GM23338 (cell line): ENCODE data around the gene NTM. TPM values are rescaled to one million over a fixed set of nuclear protein-coding genes. Genes with fewer than 3 reads are reported as not detected.

Experiments used
- ATAC-seq: fragments of 200-7000 bp; cut with Tn5 transposase; 3 replicates; pipeline ENCODE4 v1.9.1; 2020
- DNase-seq: peaks from one replicate; pipeline ENCODE4 v3.0.0-alpha.2; 2015; ENCODE audit warnings: low spot score
- H2AFZ ChIP-seq: fragments of 200-600 bp; sonication (generic); 2 replicates; pipeline ENCODE4 v1.8.0; 2016; ENCODE audit warnings: antibody characterized with exemption, mild to moderate bottlenecking, moderate library complexity
- H3F3A ChIP-seq: fragments of 200-600 bp; sonication (generic); replicated peaks from 2 replicates; pipeline ENCODE4 v1.8.0; 2017; ENCODE audit warnings: antibody characterized with exemption, mixed run types, low read depth
- H3K27ac ChIP-seq: fragments of 200-600 bp; sonication (generic); 2 replicates; pipeline ENCODE4 v1.6.1; 2016; ENCODE audit warnings: low read depth
- H3K27me3 ChIP-seq: fragments of 200-600 bp; sonication (generic); 2 replicates; pipeline ENCODE4 v1.8.0; 2016; ENCODE audit warnings: mild to moderate bottlenecking, mixed run types, moderate library complexity; ENCODE audit not compliant: insufficient read depth
- H3K36me3 ChIP-seq: fragments of 200-600 bp; sonication (generic); 2 replicates; pipeline ENCODE4 v1.8.0; 2016; ENCODE audit warnings: mild to moderate bottlenecking; ENCODE audit not compliant: insufficient read depth
- H3K4me1 ChIP-seq: fragments of 200-600 bp; sonication (generic); 2 replicates; pipeline ENCODE4 v1.8.0; 2016; ENCODE audit warnings: mild to moderate bottlenecking, moderate library complexity; ENCODE audit not compliant: insufficient read depth
- H3K4me2 ChIP-seq: fragments of 200-600 bp; sonication (generic); 2 replicates; pipeline ENCODE4 v1.7.1; 2017; ENCODE audit warnings: mixed run types
- H3K4me3 ChIP-seq: fragments of 200-600 bp; sonication (generic); 2 replicates; pipeline ENCODE4 v1.6.1; 2016; ENCODE audit warnings: mixed run types
- H3K79me2 ChIP-seq: fragments of 200-600 bp; sonication (generic); replicated peaks from 2 replicates; pipeline ENCODE4 v1.8.0; 2017; ENCODE audit warnings: mild to moderate bottlenecking; ENCODE audit not compliant: insufficient read depth
- H3K9me2 ChIP-seq: fragments of 200-600 bp; sonication (generic); 2 replicates; pipeline ENCODE4 v1.8.0; 2017; ENCODE audit not compliant: insufficient read depth
- H4K20me1 ChIP-seq: fragments of 200-600 bp; sonication (generic); replicated peaks from 2 replicates; pipeline ENCODE4 v1.8.0; 2017; ENCODE audit warnings: mild to moderate bottlenecking; ENCODE audit not compliant: insufficient read depth
- H3K27ac Mint-ChIP-seq: 2 replicates; pipeline ENCODE4 v1.8.0; 2020; ENCODE audit warnings: inconsistent platforms, mild to moderate bottlenecking, moderate library complexity, mixed read lengths
- H3K27me3 Mint-ChIP-seq: 3 replicates; pipeline ENCODE4 v1.8.0; 2022; ENCODE audit warnings: low read depth, mild to moderate bottlenecking, moderate library complexity, mixed read lengths, inconsistent platforms; ENCODE audit not compliant: insufficient read depth, poor library complexity
- H3K36me3 Mint-ChIP-seq: 3 replicates; pipeline ENCODE4 v1.8.0; 2021; ENCODE audit warnings: low read depth, mild to moderate bottlenecking, inconsistent platforms, moderate library complexity, mixed read lengths
- H3K4me1 Mint-ChIP-seq: 3 replicates; pipeline ENCODE4 v1.8.0; 2020; ENCODE audit warnings: mild to moderate bottlenecking, inconsistent platforms, mixed read lengths
- H3K4me3 Mint-ChIP-seq: 3 replicates; pipeline ENCODE4 v1.8.0; 2021; ENCODE audit warnings: moderate library complexity, mild to moderate bottlenecking, inconsistent platforms, mixed read lengths
- H3K9me3 Mint-ChIP-seq: 3 replicates; pipeline ENCODE4 v1.8.0; 2020; ENCODE audit warnings: moderate library complexity, mild to moderate bottlenecking, inconsistent platforms, mixed read lengths
- CREB1 ChIP-seq: fragments of 250-450 bp; sonication (Bioruptor Pico); IDR thresholded peaks from 2 replicates; pipeline ENCODE4 v1.5.0; 2020; ENCODE audit warnings: low read depth, mild to moderate bottlenecking, moderate library complexity
- EZH2phosphoT487 ChIP-seq: fragments of 200-600 bp; sonication (generic); IDR thresholded peaks from one replicate; pipeline ENCODE4 v1.8.1; 2018; ENCODE audit warnings: antibody characterized with exemption; ENCODE audit not compliant: unreplicated experiment
- JUNB ChIP-seq: IDR thresholded peaks from one replicate; pipeline ENCODE4 v1.6.1; 2016; ENCODE audit warnings: antibody characterized with exemption; ENCODE audit not compliant: unreplicated experiment
- POLR2AphosphoS5 ChIP-seq: IDR thresholded peaks from 2 replicates; pipeline ENCODE4 v1.6.1; 2016; ENCODE audit warnings: antibody characterized with exemption, low read depth
- STAT1 ChIP-seq: IDR thresholded peaks from one replicate; pipeline ENCODE4 v1.6.1; 2016; ENCODE audit warnings: antibody characterized with exemption; ENCODE audit not compliant: unreplicated experiment
- ZNF462 ChIP-seq: fragments of 250-450 bp; sonication (Bioruptor Pico); IDR thresholded peaks from 2 replicates; pipeline ENCODE4 v1.5.0; 2020; ENCODE audit warnings: mild to moderate bottlenecking, moderate library complexity
- polyA plus RNA-seq: library from polyadenylated mRNA; unstranded; fragments of >200 nt; fragmentation: Nextera tagmentation; extraction: Ambion mirVana; gene quantifications from 2 replicates; pipeline ENCODE4 v1.2.1, GENCODE V29; 2016
- total RNA-seq: library from RNA; depleted of rRNA; stranded (reverse); fragments of >200 nt; shearing (Covaris generic); gene quantifications from 2 replicates; pipeline ENCODE4 v1.2.3, GENCODE V29; 2014
- TF ChIP-seq, protein P1 (sequence below), 2 experiments: fragments of 200-600 bp in 1 of 2; sonication (generic) in 1 of 2; conservative IDR thresholded peaks; 2 replicates each; pipeline versions ENCODE4 v1.5.1 to v1.6.1; 2016 to 2017; ENCODE audit warnings: antibody characterized with exemption in 2 of 2, low read depth in 2 of 2, mild to moderate bottlenecking in 2 of 2, moderate library complexity in 1 of 2

Gene NTM
- total and polyA plus RNA-seq, 2 experiments from 2014 or later = 10.6 to 14.6 TPM

GRCh38 chr11:132253469-132254264, 883.3 kb downstream of the NTM start:
- H3K27ac ChIP-seq = no peak overlapping the region
- no peak overlapping the region for H3K4me3 Mint-ChIP-seq
- H3K36me3 Mint-ChIP-seq = no peaks in the 10 kb centered on the region; the same call in 2 of the 3 replicates
- H3K9me3 Mint-ChIP-seq = no peaks in the 10 kb centered on the region
- H2AFZ ChIP-seq = no peak overlapping the region
- peaks cover 2% of the 10 kb centered on the region for H3K27me3 Mint-ChIP-seq
- no peaks in the 10 kb centered on the region for H3K4me1 Mint-ChIP-seq
- ATAC-seq (no peak), DNase-seq (no peak)
- 0 out of 2 replicates have a peak, but pooled peaks cover 4% of the 10 kb centered on the region for H3K36me3 ChIP-seq
- no peaks in the 10 kb centered on the region for H3F3A ChIP-seq
- no peaks in the 10 kb centered on the region for H4K20me1 ChIP-seq
- no peak for TF ChIP-seq STAT1
- TF ChIP-seq, protein P1, sequence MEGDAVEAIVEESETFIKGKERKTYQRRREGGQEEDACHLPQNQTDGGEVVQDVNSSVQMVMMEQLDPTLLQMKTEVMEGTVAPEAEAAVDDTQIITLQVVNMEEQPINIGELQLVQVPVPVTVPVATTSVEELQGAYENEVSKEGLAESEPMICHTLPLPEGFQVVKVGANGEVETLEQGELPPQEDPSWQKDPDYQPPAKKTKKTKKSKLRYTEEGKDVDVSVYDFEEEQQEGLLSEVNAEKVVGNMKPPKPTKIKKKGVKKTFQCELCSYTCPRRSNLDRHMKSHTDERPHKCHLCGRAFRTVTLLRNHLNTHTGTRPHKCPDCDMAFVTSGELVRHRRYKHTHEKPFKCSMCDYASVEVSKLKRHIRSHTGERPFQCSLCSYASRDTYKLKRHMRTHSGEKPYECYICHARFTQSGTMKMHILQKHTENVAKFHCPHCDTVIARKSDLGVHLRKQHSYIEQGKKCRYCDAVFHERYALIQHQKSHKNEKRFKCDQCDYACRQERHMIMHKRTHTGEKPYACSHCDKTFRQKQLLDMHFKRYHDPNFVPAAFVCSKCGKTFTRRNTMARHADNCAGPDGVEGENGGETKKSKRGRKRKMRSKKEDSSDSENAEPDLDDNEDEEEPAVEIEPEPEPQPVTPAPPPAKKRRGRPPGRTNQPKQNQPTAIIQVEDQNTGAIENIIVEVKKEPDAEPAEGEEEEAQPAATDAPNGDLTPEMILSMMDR (conservative IDR thresholded peaks at IDR 0.05; ENCODE audit: low read depth in 2 of 2) = no peak
- no peak for TF ChIP-seq CREB1 (CRISPR knock-in tag)
- no peak for TF ChIP-seq EZH2phosphoT487
- no peak for TF ChIP-seq ZNF462
- TF ChIP-seq JUNB = no peak
- TF ChIP-seq POLR2AphosphoS5 = no peak
- no peak overlapping the region for H3K27ac Mint-ChIP-seq
- H3K9me2 ChIP-seq = 0 out of 2 replicates have a peak, but pooled peaks cover 5% of the 10 kb centered on the region
- no peak overlapping the region for H3K4me3 ChIP-seq
- no peak overlapping the region for H3K4me2 ChIP-seq
- H3K27me3 ChIP-seq = no peaks in the 10 kb centered on the region
- no peaks in the 10 kb centered on the region for H3K4me1 ChIP-seq
- no peaks in the 10 kb centered on the region for H3K79me2 ChIP-seq
